Effector memory CD4-positive, alpha-beta T cell (primary cell): Measurements from ENCODE around the gene ZCCHC3.
A peak's percentile ranks its signal among the peaks of the same experiment; 100 is the strongest.

ENCODE experiments used
- DNase-seq, 3 donors: peaks; one replicate each; pipeline ENCODE4 v3.0.0-alpha.2; 2020
- H3K27ac ChIP-seq: 2 replicates; pipeline ENCODE4 v1.7.0; 2013; ENCODE audit warnings: mild to moderate bottlenecking, low read length, moderate library complexity; ENCODE audit not compliant: insufficient read depth, poor library complexity, severe bottlenecking
- H3K27me3 ChIP-seq: replicated peaks from 2 replicates; pipeline ENCODE4 v1.7.0; 2013; ENCODE audit warnings: mild to moderate bottlenecking, low read length; ENCODE audit not compliant: insufficient read depth, control insufficient read depth, poor library complexity, severe bottlenecking
- H3K36me3 ChIP-seq: 2 replicates; pipeline ENCODE4 v1.7.0; 2013; ENCODE audit warnings: mild to moderate bottlenecking, low read length, moderate library complexity; ENCODE audit not compliant: control insufficient read depth, insufficient read depth
- H3K4me1 ChIP-seq: 2 replicates; pipeline ENCODE4 v1.7.0; 2013; ENCODE audit warnings: low read length, mild to moderate bottlenecking; ENCODE audit not compliant: control insufficient read depth, insufficient read depth, poor library complexity, severe bottlenecking
- H3K4me3 ChIP-seq: 2 replicates; pipeline ENCODE4 v1.7.0; 2013; ENCODE audit warnings: low read length, low read depth, mild to moderate bottlenecking; ENCODE audit not compliant: insufficient read depth, poor library complexity, severe bottlenecking
- H3K9me3 ChIP-seq: 2 replicates; pipeline ENCODE4 v1.7.0; 2013; ENCODE audit warnings: mild to moderate bottlenecking, low read length, moderate library complexity; ENCODE audit not compliant: control insufficient read depth

Gene ZCCHC3

GRCh38 chr20:346033-346639, 48.8 kb downstream of the ZCCHC3 start:
- no peaks in the 10 kb centered on the region for H3K27me3 ChIP-seq
- no peak for DNase-seq
- no peak overlapping the region for H3K27ac ChIP-seq
- H3K36me3 ChIP-seq, result no peaks in the 10 kb centered on the region
- peaks cover 19% of the 10 kb centered on the region for H3K4me1 ChIP-seq
- H3K4me3 ChIP-seq, result no peak overlapping the region
- H3K9me3 ChIP-seq, result no peaks in the 10 kb centered on the region

- Histone ChIP-seq H3K4me3 (peak within 1 kb of the TSS; percentile 90), H3K4me1 (peaks cover 19% of the 10 kb centered on the region), H3K9me3 (no peaks in the 10 kb centered on the region), H3K36me3 (no peaks in the 10 kb centered on the region), H3K27ac (no peak within 1 kb of the TSS), H3K27me3 (no peaks in the 10 kb centered on the region)
- no peak for DNase-seq
Measured at GRCh38 chr20:346640-347316, 49.4 kb downstream of the ZCCHC3 start, which contains the start of gene NRSN2. Gene NRSN2, plus strand, starts transcription at chr20:347111. Its CDS starts 2,533 bp downstream, at chr20:349644.

GRCh38 chr20:347317-347639, 49.9 kb downstream of the ZCCHC3 start:
- Histone ChIP-seq H3K4me3 (peak overlapping the region; percentile 90), H3K27ac (no peak overlapping the region), H3K27me3 (no peaks in the 10 kb centered on the region), H3K9me3 (no peaks in the 10 kb centered on the region), H3K4me1 (peaks cover 19% of the 10 kb centered on the region), H3K36me3 (no peaks in the 10 kb centered on the region)
- no peak for DNase-seq

- peaks cover 19% of the 10 kb centered on the region for H3K4me1 ChIP-seq
- no peaks in the 10 kb centered on the region for H3K27me3 ChIP-seq
- H3K4me3 ChIP-seq, result peak overlapping the region; percentile 90
- H3K36me3 ChIP-seq, result no peaks in the 10 kb centered on the region
- peak; percentile 41 to 62 (median 45) for DNase-seq
- no peaks in the 10 kb centered on the region for H3K9me3 ChIP-seq
- no peak overlapping the region for H3K27ac ChIP-seq
Measured at GRCh38 chr20:347640-348484, 50.5 kb downstream of the ZCCHC3 start.

GRCh38 chr20:348972-349841, 51.8 kb downstream of the ZCCHC3 start:
- H3K36me3 ChIP-seq, result no peaks in the 10 kb centered on the region
- no peak overlapping the region for H3K4me3 ChIP-seq
- no peak for DNase-seq
- no peaks in the 10 kb centered on the region for H3K27me3 ChIP-seq
- no peak overlapping the region for H3K27ac ChIP-seq
- no peaks in the 10 kb centered on the region for H3K9me3 ChIP-seq
- peaks cover 19% of the 10 kb centered on the region for H3K4me1 ChIP-seq
